GM10266 (cell line): ENCODE results near the gene SCRN2.

ENCODE experiments used
- DNase-seq: peaks from one replicate; pipeline ENCODE4 v3.0.0; 2012; ENCODE audit errors: extremely low spot score
- TF ChIP-seq, protein P1 (sequence below): IDR thresholded peaks from 2 replicates; pipeline ENCODE4 v1.5.1; 2012; ENCODE audit warnings: mild to moderate bottlenecking, low read depth; ENCODE audit not compliant: control insufficient read depth, insufficient read depth; ENCODE audit errors: missing control alignments

SCRN2 gene

DNA sequence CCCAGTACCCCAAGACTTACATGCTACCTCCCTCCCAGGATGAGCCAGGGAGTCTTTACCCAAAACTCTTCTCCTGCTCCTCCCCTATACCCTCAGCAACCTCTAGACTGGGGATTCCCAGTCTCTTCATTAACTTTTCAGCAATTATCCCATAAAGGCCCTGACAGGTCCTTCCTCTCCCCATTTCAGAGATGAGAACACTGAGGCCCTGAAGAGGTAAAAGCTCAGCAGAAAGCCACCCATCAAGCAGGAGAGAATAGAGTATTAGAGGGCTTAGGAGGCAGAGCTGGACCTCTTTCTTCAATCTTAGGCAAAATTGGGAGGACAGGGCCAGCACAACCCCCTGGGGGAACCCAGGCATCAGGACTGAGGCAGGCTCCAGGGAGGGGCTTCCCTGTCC, 15.8 kb upstream of the SCRN2 start:
- TF ChIP-seq, protein P1, sequence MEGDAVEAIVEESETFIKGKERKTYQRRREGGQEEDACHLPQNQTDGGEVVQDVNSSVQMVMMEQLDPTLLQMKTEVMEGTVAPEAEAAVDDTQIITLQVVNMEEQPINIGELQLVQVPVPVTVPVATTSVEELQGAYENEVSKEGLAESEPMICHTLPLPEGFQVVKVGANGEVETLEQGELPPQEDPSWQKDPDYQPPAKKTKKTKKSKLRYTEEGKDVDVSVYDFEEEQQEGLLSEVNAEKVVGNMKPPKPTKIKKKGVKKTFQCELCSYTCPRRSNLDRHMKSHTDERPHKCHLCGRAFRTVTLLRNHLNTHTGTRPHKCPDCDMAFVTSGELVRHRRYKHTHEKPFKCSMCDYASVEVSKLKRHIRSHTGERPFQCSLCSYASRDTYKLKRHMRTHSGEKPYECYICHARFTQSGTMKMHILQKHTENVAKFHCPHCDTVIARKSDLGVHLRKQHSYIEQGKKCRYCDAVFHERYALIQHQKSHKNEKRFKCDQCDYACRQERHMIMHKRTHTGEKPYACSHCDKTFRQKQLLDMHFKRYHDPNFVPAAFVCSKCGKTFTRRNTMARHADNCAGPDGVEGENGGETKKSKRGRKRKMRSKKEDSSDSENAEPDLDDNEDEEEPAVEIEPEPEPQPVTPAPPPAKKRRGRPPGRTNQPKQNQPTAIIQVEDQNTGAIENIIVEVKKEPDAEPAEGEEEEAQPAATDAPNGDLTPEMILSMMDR = no peak
- no peak for DNase-seq

DNA sequence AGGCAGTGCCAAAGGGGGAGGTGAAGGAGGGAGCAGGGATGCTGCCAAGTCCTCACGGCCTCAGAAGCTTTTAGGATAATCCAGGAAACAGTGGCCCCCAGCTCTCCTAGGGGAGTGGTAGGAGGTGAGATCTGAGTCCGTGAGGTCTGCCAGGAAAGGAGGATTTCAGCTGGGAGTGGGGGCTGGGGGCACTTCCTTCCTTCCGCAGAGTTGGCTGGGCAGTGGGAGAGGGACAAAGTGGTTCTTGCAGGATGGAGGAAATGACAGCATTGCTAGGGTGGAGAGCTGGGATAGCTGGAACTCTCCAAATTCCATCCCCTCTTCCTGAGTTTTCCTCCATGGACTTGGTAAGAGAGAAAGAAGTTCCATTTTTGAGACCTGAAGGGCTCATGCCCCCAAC, 14.7 kb upstream of the SCRN2 start:
- TF ChIP-seq, protein P1 = no peak

DNA sequence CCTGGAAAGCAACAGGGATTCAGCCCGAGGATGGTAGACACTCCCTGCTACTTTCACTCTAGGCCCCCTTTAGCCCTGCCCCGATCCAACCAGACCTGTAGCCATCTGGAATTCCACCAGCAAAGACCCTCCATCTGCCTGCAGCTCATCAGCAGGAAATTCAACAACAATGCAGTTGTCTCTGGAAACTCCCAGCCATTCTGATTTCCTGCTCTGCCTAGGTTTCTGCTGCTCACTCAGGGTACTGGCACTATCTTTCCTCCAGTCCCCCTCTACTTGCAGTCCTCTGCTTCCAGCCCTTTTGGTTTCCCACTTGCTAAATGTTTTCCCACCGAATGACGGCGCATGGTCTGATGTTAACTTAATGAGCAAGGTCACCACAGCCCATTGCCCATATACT, 12.5 kb upstream of the SCRN2 start:
- no peak for DNase-seq
- TF ChIP-seq, protein P1 = no peak

More for the DNA sequence above, 14.7 kb upstream of the SCRN2 start:
- no peak for DNase-seq

DNA sequence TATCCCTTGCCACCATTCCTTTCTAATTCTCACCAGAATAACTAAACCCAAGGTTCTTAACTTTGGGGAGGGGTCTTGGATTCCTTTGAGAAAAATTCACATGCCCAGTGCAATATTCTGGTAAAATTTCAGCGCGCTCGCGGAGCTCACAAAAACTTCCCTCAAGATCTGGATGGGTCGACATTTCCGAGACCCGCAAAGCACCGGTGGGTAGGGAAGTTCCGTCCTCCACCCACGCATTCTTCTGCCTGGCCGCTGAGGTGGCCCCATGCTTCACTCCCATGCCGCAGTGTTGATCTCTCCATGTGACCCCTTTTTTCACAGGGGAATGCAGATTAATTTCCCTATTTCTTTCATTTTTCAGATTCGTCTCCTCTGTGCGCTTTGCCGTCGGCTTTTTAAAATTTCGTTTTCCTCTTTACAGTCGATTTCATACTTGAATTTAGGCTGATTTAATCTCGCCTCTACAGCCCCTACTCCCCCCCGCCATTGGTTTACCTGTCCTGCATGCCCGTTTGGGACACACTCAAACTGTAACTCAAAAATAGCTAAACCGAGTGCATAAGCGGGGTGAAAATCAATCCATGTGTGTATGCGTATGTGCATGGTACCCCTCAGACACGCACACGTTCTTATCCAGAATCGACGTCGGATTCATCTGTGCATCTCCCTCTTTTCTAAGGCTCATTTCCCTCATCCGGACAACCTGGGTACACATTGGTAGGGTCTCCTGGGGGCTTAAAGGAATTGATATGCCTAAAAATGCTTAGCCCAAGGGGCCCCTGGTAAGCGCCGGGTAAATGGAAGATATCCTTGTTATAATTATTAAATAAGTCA, 11.3 kb upstream of the SCRN2 start:
- TF ChIP-seq, protein P1 = no peak
- no peak for DNase-seq

DNA sequence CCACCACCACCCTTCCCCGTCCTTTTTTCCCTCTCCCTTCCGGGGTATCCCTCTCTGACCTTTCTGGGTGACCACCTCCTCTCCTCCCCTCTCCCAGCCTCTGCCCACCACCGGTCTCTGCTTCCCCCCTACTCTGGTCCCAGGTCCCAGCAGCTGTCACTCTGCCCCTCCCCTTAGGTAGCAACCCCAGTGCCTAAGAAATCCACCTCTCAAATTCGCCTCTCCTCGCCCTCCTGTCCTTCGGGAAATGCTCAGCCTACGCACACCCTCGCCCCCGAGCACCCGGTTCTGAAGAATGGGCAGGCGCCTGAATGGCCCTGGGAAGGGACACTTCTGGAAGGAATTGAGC, 10.7 kb upstream of the SCRN2 start:
- TF ChIP-seq, protein P1 = no peak
- no peak for DNase-seq

DNA sequence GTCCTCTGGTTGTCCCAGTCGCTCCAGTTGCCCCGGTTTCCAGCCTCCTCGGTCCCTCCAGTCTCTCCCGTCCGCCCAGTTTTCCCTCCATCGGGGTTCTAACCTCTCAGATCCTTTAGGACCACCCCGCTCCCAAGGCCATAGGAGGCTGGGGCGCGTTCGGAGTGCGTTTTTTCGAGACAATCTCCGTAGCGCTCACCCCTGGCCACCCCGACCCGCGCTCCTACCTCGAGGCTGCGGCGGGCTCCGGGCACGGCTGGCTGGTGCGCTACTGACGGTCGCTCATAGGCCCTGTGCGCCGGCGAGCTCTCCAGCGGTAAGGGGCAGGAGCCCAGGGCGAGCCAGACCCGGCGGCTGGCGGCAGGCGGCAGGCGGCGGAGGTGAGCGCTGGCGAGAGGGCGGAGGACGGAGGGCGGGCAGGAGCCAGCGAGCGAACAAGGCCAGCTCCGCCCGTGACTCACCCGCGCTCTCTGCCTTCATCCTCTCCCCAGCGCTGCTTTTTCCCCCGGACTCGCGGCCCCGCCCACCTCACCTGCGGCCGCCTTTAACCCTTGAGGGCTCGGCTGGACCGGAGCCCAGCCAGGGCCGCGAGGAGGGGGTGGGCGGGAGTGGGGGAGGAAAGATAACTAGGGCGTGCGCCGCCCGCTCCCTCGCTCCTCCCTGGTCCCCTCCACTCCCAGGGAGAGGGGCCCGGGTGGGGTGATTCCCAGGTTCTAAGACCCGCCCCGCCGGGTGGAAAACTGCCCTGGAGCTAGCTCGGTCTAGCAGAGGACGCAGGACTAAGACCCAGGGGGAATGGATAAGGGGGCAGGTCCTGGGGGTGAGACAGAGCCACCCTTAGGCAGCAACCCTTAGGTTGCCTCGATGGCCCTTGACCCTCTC, 9.9 kb upstream of the SCRN2 start, which contains the start of gene SP6:
SP6 (minus strand) TSS at position 472 of the 882 bp plus-strand sequence. CDS start 2,734 bp downstream, outside the sequence.
- TF ChIP-seq, protein P1 = no peak
- DNase-seq = peak; percentile 58
